ENCODE data around the gene SP7.

Gene SP7

GRCh38 chr12:53355121-53355520 is 19.0 kb upstream of the SP7 start:
- no peak overlapping the region for H3K9ac ChIP-seq
- no peak overlapping the region for H3K4me3 ChIP-seq (ENCODE audit: low read depth, low read length)
- no peaks in the 10 kb centered on the region for H3K36me3 ChIP-seq (ENCODE audit: control insufficient read depth, insufficient read depth, low read length)
- no peaks in the 10 kb centered on the region for H3K4me1 ChIP-seq
- H3K4me2 ChIP-seq (ENCODE audit: low read length): no peak overlapping the region
- no peak overlapping the region for H2AFZ ChIP-seq
- no peak for TF ChIP-seq CTCF (IDR thresholded peaks at IDR 0.05)
- H3K9me3 ChIP-seq (ENCODE audit: control insufficient read depth, low read length): no peaks in the 10 kb centered on the region
- H3K27me3 ChIP-seq (ENCODE audit: control insufficient read depth, insufficient read depth, low read length): no peaks in the 10 kb centered on the region
- no peak overlapping the region for H3K27ac ChIP-seq
- no peaks in the 10 kb centered on the region for H3K79me2 ChIP-seq

GRCh38 chr12:53353257-53353655 is 17.1 kb upstream of the SP7 start:
- TF ChIP-seq CTCF (IDR thresholded peaks at IDR 0.05): no peak
- Histone ChIP-seq H3K4me1 (no peaks in the 10 kb centered on the region), H3K27me3 (ENCODE audit: control insufficient read depth, insufficient read depth, low read length) (no peaks in the 10 kb centered on the region), H3K9me3 (ENCODE audit: control insufficient read depth, low read length) (no peaks in the 10 kb centered on the region), H3K4me3 (ENCODE audit: low read depth, low read length) (no peak overlapping the region), H3K4me2 (ENCODE audit: low read length) (no peak overlapping the region), H3K36me3 (ENCODE audit: control insufficient read depth, insufficient read depth, low read length) (no peaks in the 10 kb centered on the region), H2AFZ (peak overlapping the region; percentile 62), H3K27ac (no peak overlapping the region), H3K9ac (no peak overlapping the region), H3K79me2 (no peaks in the 10 kb centered on the region)

GRCh38 chr12:53352331-53353256 is 16.4 kb upstream of the SP7 start:
- H3K4me2 ChIP-seq (ENCODE audit: low read length): no peak overlapping the region
- no peaks in the 10 kb centered on the region for H3K79me2 ChIP-seq
- peak; percentile 92 for TF ChIP-seq CTCF (IDR thresholded peaks at IDR 0.05)
- H3K4me3 ChIP-seq (ENCODE audit: low read depth, low read length): no peak overlapping the region
- H3K27me3 ChIP-seq (ENCODE audit: control insufficient read depth, insufficient read depth, low read length): no peaks in the 10 kb centered on the region
- H3K9me3 ChIP-seq (ENCODE audit: control insufficient read depth, low read length): no peaks in the 10 kb centered on the region
- H2AFZ ChIP-seq: peak overlapping the region; percentile 62
- no peaks in the 10 kb centered on the region for H3K36me3 ChIP-seq (ENCODE audit: control insufficient read depth, insufficient read depth, low read length)
- no peaks in the 10 kb centered on the region for H3K4me1 ChIP-seq
- no peak overlapping the region for H3K9ac ChIP-seq
- no peak overlapping the region for H3K27ac ChIP-seq

GRCh38 chr12:53347905-53348304 is 11.8 kb upstream of the SP7 start:
- no peaks in the 10 kb centered on the region for H3K36me3 ChIP-seq (ENCODE audit: control insufficient read depth, insufficient read depth, low read length)
- H3K79me2 ChIP-seq: no peaks in the 10 kb centered on the region
- no peak overlapping the region for H3K4me3 ChIP-seq (ENCODE audit: low read depth, low read length)
- no peak overlapping the region for H3K9ac ChIP-seq
- no peaks in the 10 kb centered on the region for H3K9me3 ChIP-seq (ENCODE audit: control insufficient read depth, low read length)
- no peak overlapping the region for H3K27ac ChIP-seq
- H2AFZ ChIP-seq: no peak overlapping the region
- no peak overlapping the region for H3K4me2 ChIP-seq (ENCODE audit: low read length)
- no peaks in the 10 kb centered on the region for H3K27me3 ChIP-seq (ENCODE audit: control insufficient read depth, insufficient read depth, low read length)
- TF ChIP-seq CTCF (IDR thresholded peaks at IDR 0.05): no peak
- peaks cover 7% of the 10 kb centered on the region for H3K4me1 ChIP-seq

- Histone ChIP-seq H3K79me2 (no peaks in the 10 kb centered on the region), H3K27ac (peak overlapping the region; percentile 55), H3K4me1 (peaks cover 7% of the 10 kb centered on the region), H3K36me3 (ENCODE audit: control insufficient read depth, insufficient read depth, low read length) (no peaks in the 10 kb centered on the region), H3K4me3 (ENCODE audit: low read depth, low read length) (no peak overlapping the region), H3K4me2 (ENCODE audit: low read length) (no peak overlapping the region), H3K9me3 (ENCODE audit: control insufficient read depth, low read length) (no peaks in the 10 kb centered on the region), H2AFZ (no peak overlapping the region), H3K27me3 (ENCODE audit: control insufficient read depth, insufficient read depth, low read length) (no peaks in the 10 kb centered on the region), H3K9ac (no peak overlapping the region)
- TF ChIP-seq CTCF (IDR thresholded peaks at IDR 0.05): no peak
Observed at GRCh38 chr12:53346491-53346890, 10.3 kb upstream of the SP7 start.

Measured in parathyroid adenoma (tissue), 2 donors.